Stimulated activated CD8-positive, alpha-beta memory T cell treated with anti-CD3 and anti-CD28 coated beads, Interleukin-4, amount 100 ng/mL, for 24 hours (primary cell): ENCODE measurements around the gene ZSCAN10.

Source experiments
- DNase-seq: peaks from one replicate; pipeline ENCODE4 v3.0.0-alpha.2; 2020; ENCODE audit warnings: low read depth

ZSCAN10 gene

DNA sequence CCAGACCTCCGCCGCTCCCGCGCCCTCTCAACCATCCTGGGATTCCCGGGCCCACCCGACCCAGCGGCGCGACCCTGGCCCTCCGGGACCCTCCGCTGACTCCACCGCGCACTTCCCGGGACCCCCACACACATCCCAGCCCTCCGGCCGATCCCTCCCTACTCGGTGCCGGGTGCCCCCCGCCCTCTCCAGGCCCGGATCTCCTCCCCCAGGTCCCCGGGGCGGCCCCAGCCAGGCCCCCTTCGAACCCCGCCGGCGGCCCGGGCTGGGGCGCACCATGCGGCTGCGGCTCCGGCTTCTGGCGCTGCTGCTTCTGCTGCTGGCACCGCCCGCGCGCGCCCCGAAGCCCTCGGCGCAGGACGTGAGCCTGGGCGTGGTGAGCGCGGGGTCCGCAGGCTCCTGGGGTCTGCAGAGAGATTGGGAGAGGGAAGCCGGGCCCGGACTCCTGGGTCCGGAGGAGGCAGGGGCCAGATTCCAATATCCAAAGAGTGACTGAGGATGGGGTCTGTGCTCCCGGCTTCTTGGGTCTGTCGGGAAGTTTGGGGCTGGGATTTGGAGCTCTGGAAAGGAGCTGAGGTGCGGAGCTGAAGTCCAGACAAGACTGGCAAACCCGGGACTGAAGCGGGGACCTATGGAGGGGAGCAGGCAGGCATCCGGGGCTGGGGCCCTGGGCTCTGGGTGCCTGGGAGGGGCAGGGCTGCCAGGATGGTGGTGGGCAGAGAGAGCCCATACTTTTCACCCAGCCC is 52.3 kb downstream of the ZSCAN10 start:
- DNase-seq = no peak

GRCh38 chr16:3045758-3046640 is 53.1 kb downstream of the ZSCAN10 start, which contains the start of gene MMP25:
Gene MMP25, plus strand, starts transcription at chr16:3046561. Its CDS starts 357 bp downstream, at chr16:3046918.
- DNase-seq = no peak

DNA sequence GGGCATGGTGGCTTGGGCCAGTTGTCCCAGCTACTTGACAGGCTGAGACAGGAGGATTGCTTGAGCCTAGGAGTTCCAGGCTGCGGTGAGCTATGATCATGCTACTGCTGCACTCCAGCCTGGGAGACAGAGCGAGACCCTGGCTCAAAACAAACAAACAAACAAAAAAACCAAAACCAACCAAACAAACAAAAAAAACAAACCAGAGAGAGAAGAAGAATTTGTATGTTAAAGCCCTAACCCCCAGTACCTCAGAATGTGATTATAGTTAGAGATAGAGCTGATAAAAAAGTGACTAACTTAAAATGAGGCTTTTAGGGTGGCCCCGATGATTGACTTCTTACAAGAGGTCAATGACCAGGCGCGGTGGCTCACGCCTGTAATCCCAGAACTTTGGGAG is 54.4 kb downstream of the ZSCAN10 start:
- DNase-seq = no peak

- DNase-seq = no peak
Measured at GRCh38 chr16:3042376-3042775, 56.7 kb downstream of the ZSCAN10 start.

DNA sequence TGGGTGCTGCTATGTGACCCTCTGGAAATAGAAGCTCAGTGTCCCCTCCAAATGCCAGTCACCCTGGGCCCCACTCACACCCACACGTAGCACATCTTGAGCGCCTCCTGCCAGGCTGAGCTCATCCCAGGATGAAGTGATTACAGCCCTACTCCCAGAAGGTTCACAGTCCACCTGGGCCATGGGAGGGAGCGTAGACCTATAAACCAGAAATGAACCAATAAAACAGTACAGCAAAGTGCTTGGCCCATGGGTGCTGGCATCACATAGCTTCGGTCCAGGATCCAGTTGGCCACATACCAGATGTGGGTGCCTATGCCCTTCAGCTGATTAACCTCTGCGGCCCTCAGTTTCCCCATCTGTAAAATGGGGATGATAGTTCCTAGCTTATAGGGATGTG is 60.2 kb downstream of the ZSCAN10 start:
- no peak for DNase-seq
